Stimulated activated CD4-positive, alpha-beta T cell treated with anti-CD3 and anti-CD28 coated beads, TNF-alpha, amount 100 ng/mL, for 4 hours (primary cell): ENCODE measurements around the gene ZFAND3.
"Not testable (repeated sequence)": the region's sequence is repeated elsewhere in the genome, so short reads cannot be mapped to it uniquely, and the experiment has no call there.

ENCODE experiments used
- DNase-seq, 3 experiments: peaks; one replicate each; pipeline ENCODE4 v3.0.0-alpha.2; 2020; ENCODE audit warnings: low read depth in 3 of 3

The ZFAND3 gene

DNA sequence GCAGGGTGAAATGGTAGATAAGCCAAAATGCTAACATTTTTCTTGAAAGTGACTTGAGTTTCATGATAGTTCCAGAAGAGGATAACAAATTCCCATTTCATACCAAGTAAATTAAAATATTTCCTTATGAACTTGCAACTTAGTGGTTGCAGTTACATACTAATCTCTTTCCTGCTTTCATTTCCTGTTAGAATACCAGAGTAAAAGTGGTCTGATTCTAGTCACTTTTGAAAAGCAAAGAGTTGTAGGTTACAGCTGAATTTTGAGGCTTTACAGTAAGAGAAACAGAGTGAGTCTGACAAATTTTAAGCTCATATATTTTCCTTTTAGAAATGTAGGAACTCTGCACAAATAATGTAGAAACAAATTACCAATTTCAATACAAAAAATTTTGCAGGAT, 117.4 kb downstream of the ZFAND3 start:
- DNase-seq, result no peak

DNA sequence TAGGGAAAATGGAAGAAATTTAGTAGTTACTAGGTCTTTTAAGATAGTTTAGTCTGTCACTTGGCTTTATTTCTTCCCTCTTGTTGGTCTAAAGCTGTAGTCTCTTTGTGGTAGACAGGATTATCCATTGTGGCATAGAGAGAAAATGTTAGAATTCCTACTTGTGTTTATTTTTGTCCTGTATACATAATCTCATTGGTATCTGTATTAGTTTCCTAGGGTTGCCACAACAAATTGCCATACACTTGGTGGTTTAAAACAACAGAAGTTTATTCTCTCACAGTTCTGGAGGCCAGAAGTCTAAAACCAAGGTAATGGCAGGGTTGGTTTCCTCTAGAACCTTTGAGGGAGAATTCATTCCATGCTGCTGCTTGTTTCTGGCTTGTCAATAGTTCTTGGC, 119.4 kb downstream of the ZFAND3 start:
- no peak for DNase-seq

GRCh38 chr6:37940074-37940847, 120.7 kb downstream of the ZFAND3 start:
- DNase-seq, result no peak

GRCh38 chr6:37941871-37942270, 122.3 kb downstream of the ZFAND3 start:
- no peak for DNase-seq

- DNase-seq, result no peak
These were observed 123.3 kb downstream of the ZFAND3 start for GRCh38 chr6:37942606-37943376.

GRCh38 chr6:37943436-37944058, 124.0 kb downstream of the ZFAND3 start:
- no peak for DNase-seq

DNA sequence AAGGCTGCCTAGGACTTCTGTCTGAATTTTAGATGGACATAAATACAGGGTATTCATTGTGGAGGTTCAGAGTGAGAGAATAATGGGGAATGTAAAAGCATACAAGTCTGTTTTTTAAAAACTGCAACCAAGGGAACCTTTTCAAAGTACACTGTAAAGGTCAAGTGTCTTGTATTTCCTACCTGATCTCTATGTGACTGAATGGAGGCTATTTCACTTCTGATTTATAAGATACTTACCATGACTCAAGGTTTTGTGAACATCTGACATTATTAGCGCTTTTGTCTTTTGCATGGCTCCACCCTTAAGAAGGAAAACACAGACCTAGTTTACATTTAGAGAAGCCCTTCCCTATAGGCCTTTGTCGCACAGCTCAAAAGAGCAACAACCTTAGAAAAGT, 126.5 kb downstream of the ZFAND3 start:
- DNase-seq, result no peak

- no peak for DNase-seq
These were observed 127.9 kb downstream of the ZFAND3 start for GRCh38 chr6:37947468-37947867.

GRCh38 chr6:37948584-37948983, 129.1 kb downstream of the ZFAND3 start:
- not testable (repeated sequence) for DNase-seq

GRCh38 chr6:37952027-37952426, 132.5 kb downstream of the ZFAND3 start:
- DNase-seq, result no peak

DNA sequence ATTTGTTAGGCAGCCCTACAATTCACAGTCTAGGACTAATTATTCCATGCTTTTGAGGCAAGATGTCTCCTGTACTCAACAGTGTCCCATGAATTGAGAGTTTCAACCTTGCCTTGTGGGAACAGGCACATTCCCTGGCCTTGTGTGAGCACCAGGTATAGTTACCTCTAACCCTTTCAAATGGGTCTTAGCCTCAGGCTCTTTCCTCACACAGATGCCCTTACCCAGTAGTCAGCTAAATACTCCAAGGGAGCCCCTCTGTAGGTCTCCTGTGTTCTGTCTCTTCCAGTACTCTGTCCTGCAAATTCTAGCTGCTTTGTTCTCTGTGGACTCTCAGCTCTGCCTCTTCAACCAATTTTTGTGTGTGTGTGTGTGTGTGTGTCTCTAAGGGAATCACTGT, 135.3 kb downstream of the ZFAND3 start:
- DNase-seq, result no peak

- no peak for DNase-seq
These were observed 137.3 kb downstream of the ZFAND3 start for GRCh38 chr6:37956711-37957275.

DNA sequence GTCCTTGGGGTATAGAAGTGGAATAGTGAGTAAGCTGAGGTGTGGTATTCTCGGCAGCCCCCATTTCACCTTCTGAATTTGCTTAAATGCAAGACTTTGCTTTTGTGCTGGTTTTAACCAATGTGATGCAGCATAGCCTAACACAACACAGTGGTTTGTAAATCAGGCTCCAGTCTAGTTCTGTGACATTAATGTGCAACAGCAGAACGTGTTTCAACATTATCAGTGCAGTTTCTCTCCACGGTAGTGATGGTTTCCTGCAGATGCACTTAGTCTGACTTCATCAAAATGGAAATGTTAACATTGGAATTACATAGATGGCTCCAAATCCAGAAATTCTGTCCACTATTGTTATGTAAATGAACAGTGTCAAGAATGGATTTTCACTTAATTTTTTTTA, 139.5 kb downstream of the ZFAND3 start:
- DNase-seq, result no peak

DNA sequence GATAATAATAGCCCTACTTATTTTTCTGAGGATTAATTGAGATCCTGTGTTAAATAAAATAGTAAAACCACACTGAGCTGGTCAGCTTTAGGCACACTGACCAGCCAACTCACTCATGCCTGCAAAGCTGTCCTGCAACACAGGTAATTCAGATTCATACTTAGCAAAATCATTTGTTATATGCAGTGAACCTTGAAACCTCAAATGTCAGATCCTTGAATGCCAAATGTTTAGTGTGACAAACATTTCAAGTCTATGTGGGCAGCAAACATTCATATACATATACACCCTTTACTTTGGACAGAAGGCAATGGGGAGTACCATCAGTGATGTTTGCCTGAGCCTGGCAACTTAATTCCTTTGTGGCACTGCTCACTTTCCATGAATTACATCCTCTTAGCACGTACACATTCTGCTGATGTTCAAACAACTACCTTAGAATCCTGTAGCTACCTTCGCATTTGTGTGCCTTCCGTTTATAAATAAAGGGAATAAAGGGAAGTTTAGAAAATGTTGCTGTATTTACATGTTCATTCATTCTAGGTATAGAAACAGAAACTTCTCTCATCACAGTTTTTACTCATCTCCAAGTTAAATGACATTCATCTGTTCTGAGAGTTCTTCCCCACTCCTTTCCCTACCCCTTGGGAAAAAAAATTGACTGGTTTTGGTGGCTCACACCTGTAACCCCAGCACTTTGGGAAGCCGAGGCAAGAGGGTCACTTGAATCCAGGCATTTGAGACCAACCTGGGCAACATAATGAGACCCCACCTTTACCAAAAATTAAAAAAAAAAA, 140.8 kb downstream of the ZFAND3 start:
- DNase-seq, result no peak

- DNase-seq, result not testable (repeated sequence)
These were observed 143.1 kb downstream of the ZFAND3 start for GRCh38 chr6:37962481-37963080.

GRCh38 chr6:37965964-37966676, 146.6 kb downstream of the ZFAND3 start:
- no peak for DNase-seq

DNA sequence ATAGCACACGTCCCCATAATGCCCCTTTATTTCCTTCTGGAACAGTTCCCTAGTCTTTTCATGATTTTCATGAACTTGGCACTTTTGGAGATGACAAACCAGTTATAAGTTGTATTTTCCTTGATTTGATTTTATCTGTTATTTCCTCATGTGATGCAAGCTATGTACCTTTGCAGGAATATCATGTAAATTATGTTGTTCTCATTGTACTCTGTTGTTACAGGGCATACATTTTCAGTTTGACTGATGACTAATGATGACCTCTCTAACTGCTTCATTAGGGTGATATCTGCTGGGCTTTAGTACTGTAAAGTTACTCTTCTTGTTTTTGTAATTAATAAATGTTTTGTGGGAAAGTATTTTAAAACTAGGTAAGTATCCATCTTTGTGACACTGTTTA, 147.3 kb downstream of the ZFAND3 start:
- DNase-seq, result no peak

DNA sequence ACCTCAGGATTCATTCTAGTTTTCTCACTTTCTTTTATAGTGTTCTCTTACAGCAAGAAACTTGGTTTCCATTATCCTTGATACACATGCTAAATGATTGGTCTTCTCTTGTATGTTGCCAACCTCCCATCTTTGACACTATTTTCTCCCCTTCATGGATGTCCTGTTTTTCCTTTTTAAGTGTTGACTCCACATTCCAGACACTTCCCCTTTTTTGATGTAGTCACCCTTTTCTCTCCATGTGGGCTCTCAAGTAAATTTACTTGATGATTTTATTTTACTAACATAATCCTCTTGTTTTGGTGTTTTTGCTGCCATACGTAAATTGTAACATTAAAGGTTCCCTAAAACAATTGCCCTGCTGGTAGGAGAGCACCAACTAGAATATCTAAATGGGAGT, 148.1 kb downstream of the ZFAND3 start:
- no peak for DNase-seq

- DNase-seq, result no peak
These were observed 151.7 kb downstream of the ZFAND3 start for GRCh38 chr6:37971266-37971665.

DNA sequence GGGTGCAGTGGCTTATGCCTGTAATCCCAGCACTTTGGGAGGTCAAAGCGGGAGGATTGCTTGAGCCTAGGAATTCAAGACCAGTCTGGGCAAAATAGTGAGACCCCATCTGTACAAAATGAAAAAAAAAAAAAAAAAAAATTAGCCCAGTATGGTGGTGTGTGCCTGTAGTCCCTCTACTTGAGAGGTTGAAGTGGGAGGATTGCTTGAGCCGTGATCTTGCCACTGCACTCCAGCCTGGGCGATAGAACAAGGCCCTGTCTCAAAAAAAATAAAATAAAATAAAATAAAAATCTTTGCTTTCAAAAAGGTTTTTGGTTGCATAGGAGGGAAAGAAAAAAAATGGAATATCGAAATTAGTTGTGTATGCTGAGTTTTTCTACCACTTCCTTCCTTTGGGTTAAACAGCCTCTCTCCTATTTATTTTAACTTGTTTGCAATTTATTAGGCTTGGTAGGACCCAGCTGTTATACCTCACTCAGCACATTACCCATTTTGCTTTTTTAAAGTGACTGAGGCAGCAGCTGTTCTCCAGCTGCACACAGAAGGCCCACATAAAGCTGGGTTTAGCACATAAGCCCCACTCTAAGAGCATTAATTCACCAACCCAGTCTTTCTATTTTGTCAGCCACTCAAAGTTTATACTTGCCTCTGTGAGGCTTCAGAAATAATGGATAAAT, 152.3 kb downstream of the ZFAND3 start:
- DNase-seq, result no peak
